Osteocyte (in vitro differentiated cells): ENCODE results near the gene CTSD. TPM values are rescaled to one million over a fixed set of nuclear protein-coding genes. Genes with fewer than 3 reads are reported as not detected.
A peak's percentile ranks its signal among the peaks of the same experiment; 100 is the strongest.

Experiments
- DNase-seq: peaks from one replicate; pipeline ENCODE4 v3.0.0; 2021; ENCODE audit warnings: mixed read lengths; ENCODE audit not compliant: unreplicated experiment; ENCODE audit errors: extremely low spot score
- H3K27ac Mint-ChIP-seq: one replicate; pipeline ENCODE4 v1.8.0; 2021; ENCODE audit warnings: mild to moderate bottlenecking, mixed read lengths; ENCODE audit not compliant: unreplicated experiment
- H3K27me3 Mint-ChIP-seq: one replicate; pipeline ENCODE4 v1.8.0; 2021; ENCODE audit warnings: mixed read lengths; ENCODE audit not compliant: unreplicated experiment
- H3K36me3 Mint-ChIP-seq: one replicate; pipeline ENCODE4 v1.8.0; 2021; ENCODE audit warnings: mixed read lengths; ENCODE audit not compliant: unreplicated experiment
- H3K4me1 Mint-ChIP-seq: one replicate; pipeline ENCODE4 v1.8.0; 2021; ENCODE audit warnings: mixed read lengths; ENCODE audit not compliant: unreplicated experiment
- H3K4me3 Mint-ChIP-seq: one replicate; pipeline ENCODE4 v1.8.0; 2021; ENCODE audit warnings: mild to moderate bottlenecking, moderate library complexity, mixed read lengths; ENCODE audit not compliant: unreplicated experiment
- H3K9me3 Mint-ChIP-seq: one replicate; pipeline ENCODE4 v1.8.0; 2021; ENCODE audit warnings: mixed read lengths; ENCODE audit not compliant: unreplicated experiment
- CTCF ChIP-seq: fragments of 200-600 bp; sonication (generic); IDR thresholded peaks from 2 replicates; pipeline ENCODE4 v1.5.0; 2021; ENCODE audit warnings: antibody characterized with exemption, mild to moderate bottlenecking, moderate library complexity
- total RNA-seq: library from RNA; stranded (reverse); gene quantifications from 2 replicates; pipeline ENCODE4 v1.2.1, GENCODE V29; 2021

Gene CTSD
- total RNA-seq, 1 donor from 2014 or later: 2,062 TPM

GRCh38 chr11:1772270-1773130 is 8.8 kb upstream of the CTSD start:
- peak overlapping the region; percentile 90 for H3K27ac Mint-ChIP-seq
- H3K27me3 Mint-ChIP-seq: no peaks in the 10 kb centered on the region
- peaks cover 51% of the 10 kb centered on the region for H3K4me1 Mint-ChIP-seq
- H3K36me3 Mint-ChIP-seq: no peaks in the 10 kb centered on the region
- H3K4me3 Mint-ChIP-seq: no peak overlapping the region
- TF ChIP-seq CTCF: no peak
- H3K9me3 Mint-ChIP-seq: no peaks in the 10 kb centered on the region
- DNase-seq: peak; percentile 93

- H3K27me3 Mint-ChIP-seq: no peaks in the 10 kb centered on the region
- H3K36me3 Mint-ChIP-seq: no peaks in the 10 kb centered on the region
- peak overlapping the region; percentile 90 for H3K27ac Mint-ChIP-seq
- TF ChIP-seq CTCF: no peak
- H3K9me3 Mint-ChIP-seq: no peaks in the 10 kb centered on the region
- DNase-seq: no peak
- no peak overlapping the region for H3K4me3 Mint-ChIP-seq
- peaks cover 51% of the 10 kb centered on the region for H3K4me1 Mint-ChIP-seq
These were observed 8.0 kb upstream of the CTSD start for GRCh38 chr11:1771700-1772099.

GRCh38 chr11:1771273-1771672 is 7.5 kb upstream of the CTSD start:
- DNase-seq: no peak
- H3K4me3 Mint-ChIP-seq: no peak overlapping the region
- TF ChIP-seq CTCF: no peak
- H3K27ac Mint-ChIP-seq: peak overlapping the region; percentile 90
- H3K9me3 Mint-ChIP-seq: no peaks in the 10 kb centered on the region
- H3K27me3 Mint-ChIP-seq: no peaks in the 10 kb centered on the region
- peaks cover 51% of the 10 kb centered on the region for H3K4me1 Mint-ChIP-seq
- no peaks in the 10 kb centered on the region for H3K36me3 Mint-ChIP-seq

- peak overlapping the region; percentile 90 for H3K27ac Mint-ChIP-seq
- DNase-seq: no peak
These were observed 6.8 kb upstream of the CTSD start for GRCh38 chr11:1770528-1770927.

More at GRCh38 chr11:1770528-1770927, 6.8 kb upstream of the CTSD start:
- no peak overlapping the region for H3K4me3 Mint-ChIP-seq
- H3K9me3 Mint-ChIP-seq: no peaks in the 10 kb centered on the region
- no peak for TF ChIP-seq CTCF
- no peaks in the 10 kb centered on the region for H3K36me3 Mint-ChIP-seq
- no peaks in the 10 kb centered on the region for H3K27me3 Mint-ChIP-seq
- peaks cover 51% of the 10 kb centered on the region for H3K4me1 Mint-ChIP-seq
